HG03354 (cell line): ENCODE measurements around the gene ANXA3.

ENCODE experiments used
- ATAC-seq: cut with Tn5 transposase; IDR thresholded peaks from one replicate; pipeline ENCODE4 v1.9.1; 2021; ENCODE audit warnings: mild to moderate bottlenecking; ENCODE audit not compliant: unreplicated experiment, poor library complexity, severe bottlenecking

Gene ANXA3

DNA sequence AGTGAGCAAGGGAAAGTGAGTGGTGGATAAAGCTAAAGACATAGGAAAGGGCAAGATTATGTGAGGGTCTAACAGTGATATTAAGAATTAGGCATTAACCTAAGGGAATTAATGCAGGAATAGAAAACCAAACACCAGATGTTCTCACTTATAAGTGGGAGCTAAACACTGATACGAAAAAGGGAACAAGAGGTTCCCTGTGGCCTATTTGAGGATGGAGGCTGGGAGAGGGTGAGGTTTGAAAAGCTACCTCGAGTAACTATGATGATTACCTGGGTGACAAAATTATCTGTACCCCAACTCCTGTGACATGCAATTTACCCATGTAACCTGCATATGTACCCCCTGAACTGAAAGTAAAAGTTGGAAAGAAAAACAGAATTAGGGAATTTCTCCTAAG, 79.0 kb downstream of the ANXA3 start:
- no peak for ATAC-seq

DNA sequence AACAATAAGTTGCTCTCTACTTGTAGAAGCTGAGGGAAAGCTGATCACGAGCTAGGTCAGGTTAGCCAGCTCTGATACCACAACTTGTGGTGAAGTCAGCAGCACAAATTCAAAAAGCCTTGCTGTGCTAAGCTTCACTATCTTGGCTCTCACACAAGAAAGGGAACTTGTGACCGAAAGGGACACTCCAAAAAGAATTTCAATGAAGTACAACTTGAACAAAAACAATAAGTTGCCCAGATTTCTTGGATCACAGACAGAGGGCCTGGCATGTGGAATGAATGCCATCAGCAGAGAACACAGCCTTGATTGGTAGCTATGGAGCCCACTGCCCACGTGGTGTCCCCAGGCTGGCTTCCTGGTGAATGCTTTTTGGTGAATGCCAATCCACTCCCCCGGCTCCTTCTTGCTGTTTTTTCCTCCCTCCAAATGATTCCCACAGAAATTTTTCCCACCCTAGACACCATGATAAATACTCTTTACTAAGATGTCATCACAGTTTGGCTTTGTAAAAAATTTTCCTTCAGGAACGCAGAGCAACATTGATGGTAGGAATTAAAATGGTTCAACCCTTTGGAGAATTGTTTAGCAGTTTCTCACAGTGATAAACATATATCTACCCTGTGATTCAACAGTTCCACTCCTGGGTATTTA, 82.6 kb downstream of the ANXA3 start:
- no peak for ATAC-seq

DNA sequence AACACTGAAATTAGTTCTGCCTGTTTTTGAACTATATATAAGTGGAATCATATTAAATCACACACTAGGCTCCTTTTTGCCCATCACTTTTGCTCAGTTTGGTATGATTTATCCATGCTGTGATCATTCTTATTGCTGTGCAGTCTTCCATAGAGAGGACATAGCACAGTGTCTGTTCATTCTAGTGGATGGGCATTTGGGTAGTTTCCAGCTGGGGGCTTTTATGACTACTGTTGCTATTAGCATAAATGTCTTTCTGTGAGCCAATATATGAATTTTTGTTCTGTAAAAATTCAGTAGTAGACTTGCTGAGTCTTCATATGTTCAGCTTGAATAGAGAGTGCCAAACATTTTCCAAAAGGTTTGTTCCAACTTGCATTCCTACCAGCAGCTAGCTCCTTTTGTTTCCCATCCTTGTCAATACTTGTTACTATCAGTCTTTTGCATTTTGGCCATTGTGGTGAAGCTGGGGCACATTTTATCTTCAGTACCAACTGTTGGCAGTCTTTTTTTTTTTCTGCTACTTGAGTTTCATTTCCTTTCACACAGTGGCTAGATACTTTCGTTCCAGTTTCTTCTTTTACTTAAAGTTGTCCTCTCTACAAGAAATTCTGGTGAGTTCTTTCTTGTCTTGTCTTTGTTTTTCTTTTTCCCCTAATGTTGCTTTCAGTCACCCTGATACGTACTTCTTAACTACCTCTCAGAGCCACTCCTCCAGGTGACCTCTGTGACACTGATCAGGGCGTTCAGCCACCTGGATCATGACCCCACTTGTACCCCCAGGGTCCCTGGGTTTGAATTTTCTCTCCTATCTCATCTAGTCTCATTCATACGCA, 87.0 kb downstream of the ANXA3 start:
- peak; percentile 82 for ATAC-seq

DNA sequence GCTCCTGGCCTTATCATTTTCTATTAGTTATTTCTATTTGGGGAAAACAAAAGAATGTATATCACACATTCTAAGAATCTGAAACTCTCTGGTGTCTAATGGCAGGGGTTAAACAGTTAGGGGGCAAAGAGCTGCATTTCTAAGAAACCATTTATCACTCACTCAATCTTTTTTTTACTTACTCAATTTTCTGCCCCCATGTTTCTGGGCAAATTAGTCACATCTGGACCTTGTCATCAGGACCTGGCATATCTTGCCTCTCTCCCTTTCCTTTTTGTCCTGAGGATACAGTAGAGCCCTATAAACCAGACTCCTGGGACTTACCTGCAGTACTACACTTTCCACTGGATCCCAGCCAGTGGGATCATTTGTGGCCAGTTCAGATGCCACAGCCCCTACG, 89.1 kb downstream of the ANXA3 start:
- ATAC-seq, result no peak

DNA sequence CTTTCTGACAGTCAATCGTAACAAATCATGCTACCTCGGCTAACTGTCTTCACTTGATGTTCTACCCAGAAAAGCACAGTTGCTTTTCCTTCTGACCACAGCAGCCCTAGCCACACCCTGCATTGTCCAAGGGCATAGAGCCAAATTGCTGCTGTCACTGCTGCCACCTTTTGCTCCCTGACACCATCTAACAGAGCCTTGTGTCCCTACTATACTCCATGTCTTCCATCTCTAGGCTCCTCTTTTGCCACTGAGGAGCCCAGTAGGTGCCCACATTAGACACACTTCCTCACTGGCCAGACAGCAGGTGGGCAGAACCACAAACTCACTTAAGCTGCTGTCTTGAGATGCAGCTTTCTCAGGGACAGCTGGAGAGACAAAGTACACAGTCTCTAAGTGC, 91.4 kb downstream of the ANXA3 start:
- no peak for ATAC-seq

DNA sequence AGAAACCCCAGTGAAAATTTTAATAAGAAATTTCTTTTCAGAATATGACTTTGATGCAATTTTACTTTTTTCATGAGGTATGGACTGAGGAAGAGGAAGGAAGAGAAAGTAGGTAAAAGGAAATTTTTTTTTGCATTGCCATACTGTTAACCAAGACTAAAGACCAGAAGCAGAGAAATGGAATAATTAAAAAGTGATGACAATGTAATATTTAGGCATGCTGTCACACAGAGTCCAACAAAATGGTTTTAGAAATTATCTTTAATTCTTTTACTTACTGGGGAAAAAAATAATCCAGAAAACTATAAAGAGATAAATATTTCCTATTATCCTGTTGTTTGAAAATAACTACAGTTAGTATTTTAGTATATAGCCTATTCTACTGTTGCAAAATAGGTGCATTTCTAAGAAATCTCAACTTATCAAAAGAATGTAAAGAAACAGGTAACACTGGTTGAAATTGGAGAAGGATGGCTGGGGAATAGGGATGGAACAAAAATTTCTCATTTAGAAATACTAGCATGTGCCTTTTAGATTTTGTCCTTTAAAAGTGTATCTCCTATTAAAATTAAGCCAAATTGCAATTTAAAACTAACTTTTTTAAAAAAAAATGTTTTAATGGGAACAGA, 92.6 kb downstream of the ANXA3 start:
- ATAC-seq, result no peak

DNA sequence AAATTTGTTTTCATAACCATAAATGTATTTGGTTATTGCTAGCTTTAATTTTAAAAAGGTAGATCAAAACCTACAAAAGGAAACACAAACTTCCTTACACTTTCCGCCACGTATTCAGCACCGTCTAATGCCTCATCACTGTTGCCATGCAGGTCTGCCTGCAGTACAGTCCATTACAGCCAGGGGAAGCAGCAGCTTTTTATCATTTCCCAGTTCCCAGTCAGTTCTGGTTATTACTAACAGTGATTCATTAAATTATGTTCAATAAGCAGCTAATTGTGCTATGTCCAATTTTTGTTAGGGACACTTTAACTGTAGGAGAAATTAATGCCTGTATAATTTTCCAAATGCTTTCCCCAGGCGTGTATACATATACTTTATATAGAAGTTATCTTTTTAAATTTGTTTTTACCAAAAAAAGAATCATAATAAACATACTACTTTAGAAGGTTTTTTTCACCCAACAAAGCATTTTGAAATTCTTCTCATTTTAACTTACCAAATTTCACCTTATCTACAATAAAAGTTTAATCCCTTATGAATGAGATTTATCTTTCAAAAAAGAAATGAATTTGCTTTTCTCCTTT, 93.3 kb downstream of the ANXA3 start:
- peak; percentile 97 for ATAC-seq

DNA sequence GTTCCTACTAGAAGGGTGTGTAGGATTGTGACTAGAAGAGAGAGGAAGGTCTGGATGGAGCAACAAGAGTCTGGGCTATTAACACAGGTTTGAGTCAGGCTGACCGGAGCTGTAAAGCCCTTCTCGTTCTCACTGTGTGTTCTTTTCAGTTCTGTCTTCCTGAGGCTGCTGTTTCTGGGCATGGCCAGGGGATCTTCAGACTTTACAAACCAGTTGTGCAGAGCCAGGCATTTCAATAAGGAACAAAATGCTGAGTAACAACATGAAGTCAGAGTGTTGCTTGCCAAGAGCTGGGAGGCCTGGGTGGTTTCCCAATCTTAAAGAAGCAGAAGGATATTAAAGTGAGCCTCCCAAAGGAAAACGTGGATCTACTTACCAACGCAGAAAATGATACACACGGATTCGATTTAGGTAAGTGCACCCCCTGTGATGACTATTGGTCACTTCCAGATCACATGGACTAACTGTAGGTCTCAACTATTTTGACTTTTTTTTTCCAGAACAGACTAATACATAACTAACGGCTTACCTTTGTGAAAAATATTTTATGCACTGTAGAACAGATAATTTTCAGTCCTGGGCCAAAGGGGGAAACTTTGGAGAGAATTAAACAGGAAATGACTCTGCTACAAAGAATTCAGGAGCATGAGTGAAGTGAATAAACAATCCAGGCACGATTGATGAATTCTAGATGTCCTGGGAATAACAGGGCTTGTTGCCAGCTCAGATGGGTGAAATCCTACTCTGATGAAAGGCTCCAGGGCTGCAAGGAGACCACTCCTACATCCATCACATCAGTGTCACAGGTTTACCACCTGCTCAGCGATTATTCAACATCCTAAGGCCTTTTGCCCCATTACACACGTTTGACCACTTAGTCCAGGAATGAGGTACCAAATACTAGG, 94.5 kb downstream of the ANXA3 start:
- ATAC-seq, result no peak

DNA sequence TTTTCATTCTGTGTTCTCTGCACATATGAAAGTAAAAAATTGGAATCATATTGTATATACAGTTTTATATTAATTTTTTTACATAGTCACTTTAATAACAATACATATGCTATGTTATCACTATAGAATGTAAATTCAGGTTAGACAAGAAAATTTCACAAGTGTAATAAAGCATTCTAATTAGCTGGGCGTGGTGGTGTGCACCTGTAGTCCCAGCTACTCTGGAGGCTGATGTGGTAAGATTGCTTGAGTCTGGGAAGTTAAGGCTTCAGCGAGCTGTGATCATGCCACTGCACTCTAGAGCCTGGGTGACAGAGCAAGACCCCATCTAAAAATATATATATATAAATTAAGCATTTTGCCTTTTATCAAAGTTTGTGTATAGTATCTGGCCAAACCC, 95.7 kb downstream of the ANXA3 start:
- no peak for ATAC-seq

DNA sequence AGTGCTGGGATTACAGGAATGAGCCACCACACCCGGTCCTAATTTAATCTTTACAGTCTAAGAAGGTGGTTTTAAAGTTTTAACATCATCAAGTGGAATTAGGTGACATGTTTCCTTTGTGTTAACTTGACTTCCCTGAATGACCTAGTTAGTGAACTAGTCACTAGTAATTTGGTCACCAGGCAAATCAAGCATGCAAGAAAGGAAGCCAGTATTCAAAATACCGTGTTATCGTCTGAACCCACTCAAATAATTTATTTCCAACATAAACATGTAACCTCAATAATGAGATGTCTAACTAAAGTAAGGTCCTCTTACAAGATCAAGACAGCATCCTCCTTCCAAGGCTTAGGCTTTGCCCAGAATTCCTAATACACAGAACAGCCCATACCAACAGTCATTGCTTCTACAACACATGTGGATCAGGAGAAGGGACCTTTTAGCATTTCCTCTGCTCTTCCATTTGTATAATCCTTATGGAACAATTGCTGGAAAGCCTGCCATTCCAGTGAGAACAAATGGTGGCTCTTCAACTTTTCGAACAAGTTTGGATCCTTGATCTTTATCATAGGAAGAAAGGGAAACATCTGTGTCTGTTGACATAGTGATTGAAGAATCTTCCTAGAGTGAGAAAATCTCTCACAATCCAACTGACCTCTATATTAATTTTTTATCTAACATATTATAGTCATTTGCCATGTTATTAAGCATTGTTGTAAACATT, 97.2 kb downstream of the ANXA3 start:
- no peak for ATAC-seq

DNA sequence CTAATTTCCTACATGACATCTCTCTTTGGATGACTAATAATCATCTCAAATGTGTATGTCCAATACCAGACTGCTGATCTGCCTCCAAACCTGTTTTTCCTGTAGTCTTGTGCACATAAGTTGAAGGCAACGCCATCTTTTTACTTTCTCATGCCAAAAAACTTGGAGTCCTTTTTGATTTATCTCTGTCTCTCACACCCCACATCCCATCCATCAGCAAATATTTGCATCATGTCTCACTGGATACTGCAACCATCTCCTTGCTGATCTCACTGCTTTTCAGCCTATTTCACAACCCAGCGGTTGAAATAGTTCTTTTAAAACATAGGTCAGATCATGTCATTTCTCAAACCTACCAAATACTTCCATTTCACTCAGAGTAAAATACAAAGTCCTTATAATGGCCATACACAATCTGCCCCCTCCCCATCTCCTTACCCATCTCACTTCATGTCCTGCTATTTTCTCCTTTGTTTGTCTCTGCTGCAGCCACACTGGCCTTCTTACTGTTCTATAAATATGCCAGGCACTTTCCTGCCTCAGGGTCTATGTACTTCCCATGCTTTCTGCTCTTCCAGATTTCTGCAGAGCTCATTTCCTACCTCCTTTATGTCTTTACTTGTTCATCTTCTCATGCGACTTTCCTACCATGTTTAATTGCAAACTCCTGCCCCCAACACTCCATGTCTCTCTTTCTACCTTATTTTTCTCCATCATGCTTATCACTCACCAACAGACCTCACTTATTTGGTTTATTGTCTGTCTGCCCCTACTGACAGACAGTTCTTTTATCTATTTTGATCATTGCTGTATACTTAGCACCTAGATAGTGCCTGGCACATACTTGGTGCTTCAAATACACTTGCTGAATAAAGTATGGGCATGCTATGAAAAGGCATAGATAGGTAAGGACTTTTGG, 98.8 kb downstream of the ANXA3 start:
- ATAC-seq, result no peak

DNA sequence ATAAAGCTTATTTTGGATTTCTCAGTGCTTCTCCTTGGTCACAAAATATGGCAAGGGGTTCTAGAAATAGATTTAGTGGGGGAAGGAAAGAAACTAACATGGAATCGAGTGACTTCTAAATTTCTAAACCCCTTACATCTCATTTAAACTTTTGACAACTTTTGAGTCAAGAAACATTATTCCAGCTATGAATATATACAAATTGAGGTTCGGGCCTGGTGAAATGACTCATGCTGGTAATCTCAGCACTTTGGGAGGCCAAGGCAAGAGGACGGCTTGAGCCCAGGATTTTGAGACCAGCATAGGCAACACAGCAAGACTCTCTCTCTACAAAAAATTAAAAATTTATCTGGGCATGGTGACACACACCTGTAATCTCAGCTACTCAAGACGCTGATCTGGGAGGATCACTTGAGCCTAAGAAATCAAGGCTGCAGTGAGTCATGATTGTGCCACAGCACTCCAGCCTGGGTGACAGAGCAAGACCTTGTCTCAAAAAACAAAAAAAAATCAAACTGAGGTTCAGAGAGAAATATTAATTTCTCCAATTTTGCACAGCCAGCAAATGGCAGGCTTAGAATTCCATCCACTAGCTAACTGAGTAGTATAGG, 99.8 kb downstream of the ANXA3 start:
- no peak for ATAC-seq

DNA sequence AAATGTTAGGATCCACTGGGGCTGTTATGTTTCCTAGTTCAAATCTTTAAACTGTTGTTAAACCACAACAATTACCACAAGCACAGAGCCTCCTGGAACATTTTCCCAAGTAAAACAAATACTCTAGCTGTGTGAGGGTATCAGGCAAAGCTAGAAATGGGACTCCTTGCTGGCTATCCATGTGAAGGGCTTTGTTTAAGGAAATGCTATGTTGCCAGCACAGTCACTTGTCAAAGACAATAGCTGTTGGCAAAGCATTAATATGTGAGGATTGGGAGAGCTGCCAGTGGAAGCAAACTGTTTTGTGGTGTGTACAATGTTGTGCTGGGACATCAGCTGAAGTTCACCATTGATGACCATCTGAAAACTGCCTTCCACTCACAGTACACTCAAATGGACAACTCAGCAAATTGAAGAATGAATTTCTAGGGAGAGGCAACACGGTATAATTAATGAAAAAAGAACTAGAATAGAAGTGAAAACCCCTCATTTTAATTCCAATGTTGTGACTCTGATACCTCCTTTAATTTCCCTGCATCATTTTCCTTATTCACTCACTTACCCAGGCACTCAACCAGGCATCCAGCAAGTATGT, 100.8 kb downstream of the ANXA3 start:
- ATAC-seq, result no peak

DNA sequence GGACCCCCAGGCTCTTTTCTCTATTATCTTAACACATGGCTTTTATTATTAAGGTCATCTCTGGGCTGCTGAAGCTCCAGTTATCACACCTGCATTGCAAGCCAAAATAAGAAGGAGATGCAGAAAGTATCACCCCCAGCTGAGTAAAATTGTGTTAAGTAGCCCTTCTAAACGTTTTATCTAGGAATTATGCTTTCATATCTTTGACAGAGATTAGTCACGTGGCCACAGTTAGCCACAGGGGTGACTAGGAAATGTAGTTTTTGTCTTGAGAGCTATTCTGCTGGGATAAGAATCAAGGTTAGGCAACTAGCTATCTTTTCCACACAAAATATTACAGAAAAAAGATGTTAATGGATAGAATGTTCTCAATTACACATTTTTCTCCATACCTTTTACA, 102.1 kb downstream of the ANXA3 start:
- no peak for ATAC-seq

DNA sequence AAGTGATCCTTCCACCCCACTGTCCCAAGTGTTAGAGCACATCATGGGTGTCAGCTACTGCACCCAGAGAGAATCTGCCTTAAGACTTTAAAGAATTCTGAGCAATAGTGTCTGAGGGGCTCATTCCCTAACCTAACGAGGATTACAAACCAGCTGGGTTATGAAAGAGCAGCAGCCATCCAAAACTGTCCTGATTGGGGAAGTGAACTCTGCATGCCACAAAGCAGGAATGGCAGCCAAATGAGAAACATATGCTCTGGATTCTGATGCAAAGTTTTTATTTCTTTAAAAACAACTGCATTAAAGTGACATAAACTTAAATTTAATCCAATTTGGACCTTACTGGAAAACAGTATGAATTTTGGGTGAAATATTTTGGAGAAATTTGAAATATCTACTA, 103.2 kb downstream of the ANXA3 start:
- ATAC-seq, result no peak

DNA sequence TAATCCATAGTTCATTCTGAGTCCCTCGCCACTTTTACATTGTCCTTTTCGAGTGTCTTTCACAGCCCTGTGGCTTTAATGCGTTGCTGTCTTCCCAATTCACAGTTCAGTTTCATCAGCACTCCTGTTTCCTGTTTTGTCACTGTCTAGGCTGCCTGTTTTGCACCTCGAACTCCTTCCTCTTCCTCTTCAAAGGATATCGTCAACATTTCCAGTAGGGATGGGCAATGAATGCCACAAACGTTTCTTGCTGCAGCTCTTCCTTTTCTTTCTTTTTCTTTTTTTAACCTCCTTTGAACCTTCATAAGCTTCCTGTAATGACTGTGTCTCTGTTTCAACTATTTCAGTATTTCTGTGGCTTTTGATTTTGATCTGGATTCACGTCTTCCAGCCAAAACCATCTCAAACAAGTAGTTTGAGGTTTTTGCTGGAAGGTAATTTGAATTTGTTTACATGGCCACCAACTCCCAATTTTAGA, 105.4 kb downstream of the ANXA3 start:
- ATAC-seq, result peak; percentile 33

DNA sequence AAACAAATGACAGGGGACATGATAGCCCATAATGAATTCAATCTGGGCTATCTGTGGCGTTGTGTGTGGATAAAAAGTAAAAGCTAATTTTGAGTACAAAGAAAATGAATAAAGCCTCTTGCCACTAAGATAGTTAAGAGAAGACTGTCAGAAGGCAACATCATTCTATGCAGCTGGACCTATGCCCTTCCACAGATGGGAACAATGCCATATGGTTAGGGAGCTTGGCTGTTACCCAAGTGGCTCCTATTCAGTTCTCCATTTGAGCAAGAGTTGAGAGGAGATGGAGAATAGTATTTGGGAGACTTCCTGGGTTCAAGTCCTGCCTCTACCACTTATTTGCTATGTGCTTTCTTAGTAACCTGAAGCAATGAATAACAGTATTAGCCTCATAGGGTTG, 107.7 kb downstream of the ANXA3 start:
- ATAC-seq, result no peak
